GM12878 (cell line): Measurements from ENCODE around the gene SLC49A4. TPM values are rescaled to one million over a fixed set of nuclear protein-coding genes. Genes with fewer than 3 reads are reported as not detected.
A peak's percentile ranks its signal among the peaks of the same experiment; 100 is the strongest.

ENCODE experiments used
- ATAC-seq: fragments of 200-7000 bp; cut with Tn5 transposase; 3 replicates; pipeline ENCODE4 v1.9.1; 2020; ENCODE audit warnings: mild to moderate bottlenecking, moderate library complexity
- BruUV-seq: library from RNA; stranded (reverse); fragments of 400-500 nt; replicated peaks from 2 replicates; lab custom pipeline; 2021; lab: Mats Ljungman, UMichigan
- CTCF ChIA-PET: fragments of 300-600 bp; sonication (Branson Sonifier 250); formaldehyde crosslinking; extraction: SDS; loops from one replicate; lab custom pipeline; 2021; ENCODE audit warnings: inconsistent platforms; lab: Yijun Ruan, JAX
- POLR2A ChIA-PET: fragments of 350-600 bp; formaldehyde crosslinking; extraction: SDS; loops from one replicate; lab custom pipeline; 2021; ENCODE audit warnings: inconsistent platforms; lab: Charles Lee
- RAD21 ChIA-PET: fragments of 300-600 bp; sonication (Branson Sonifier 250); formaldehyde crosslinking; loops from one replicate; lab custom pipeline; 2023; ENCODE audit warnings: antibody characterized with exemption; ENCODE audit not compliant: unreplicated experiment; lab: Charles Lee
- SMC1A ChIA-PET: fragments of 300-600 bp; sonication (Branson Sonifier 250); formaldehyde crosslinking; loops from one replicate; lab custom pipeline; 2023; ENCODE audit not compliant: unreplicated experiment, uncharacterized antibody; lab: Charles Lee
- DNase-seq: peaks from one replicate; pipeline ENCODE4 v3.0.0-alpha.2; 2011; ENCODE audit warnings: low read depth, low spot score
- FAIRE-seq: peaks from 3 replicates; lab custom pipeline; 2011; peaks lifted over from hg19 to GRCh38; lab: Jason Lieb, UNC
- H2AFZ ChIP-seq: 2 replicates; pipeline ENCODE4 v1.6.0; 2011; ENCODE audit warnings: low read depth, low read length, control low read depth; ENCODE audit not compliant: control insufficient read depth
- H3K27ac ChIP-seq: 2 replicates; pipeline ENCODE4 v1.5.1; 2011; ENCODE audit warnings: control low read depth; ENCODE audit not compliant: control insufficient read depth, insufficient read depth
- H3K27me3 ChIP-seq, 2 experiments: replicated peaks in 1 of 2; 2 replicates each; pipeline versions ENCODE4 v1.6.0 to v1.6.1; 2011; ENCODE audit warnings: low read length in 1 of 2; ENCODE audit not compliant: control insufficient read depth in 2 of 2, insufficient read depth in 2 of 2
- H3K36me3 ChIP-seq, 2 experiments: 2 replicates each; pipeline ENCODE4 v1.5.1; 2011; ENCODE audit warnings: low read length in 1 of 2; ENCODE audit not compliant: control insufficient read depth in 2 of 2, insufficient read depth in 2 of 2
- H3K4me1 ChIP-seq: 2 replicates; pipeline ENCODE4 v1.6.1; 2011; ENCODE audit warnings: mild to moderate bottlenecking, low read length, moderate library complexity, mixed read lengths; ENCODE audit not compliant: control insufficient read depth, insufficient read depth
- H3K4me2 ChIP-seq: 2 replicates; pipeline ENCODE4 v1.6.0; 2011; ENCODE audit warnings: control low read depth; ENCODE audit not compliant: control insufficient read depth, insufficient read depth
- H3K4me3 ChIP-seq: fragments of 200-600 bp; sonication (generic); 2 replicates; pipeline ENCODE4 v1.5.1; 2016
- H3K79me2 ChIP-seq: 2 replicates; pipeline ENCODE4 v1.6.0; 2011; ENCODE audit warnings: low read length; ENCODE audit not compliant: control insufficient read depth, insufficient read depth
- H3K9ac ChIP-seq: 2 replicates; pipeline ENCODE4 v1.8.0; 2011; ENCODE audit warnings: low read length, control low read depth, mixed read lengths; ENCODE audit not compliant: control insufficient read depth, insufficient read depth
- H3K9me3 ChIP-seq: replicated peaks from 3 replicates; pipeline ENCODE4 v1.5.1; 2011; ENCODE audit warnings: mild to moderate bottlenecking, low read length; ENCODE audit not compliant: control insufficient read depth, insufficient read depth
- H4K20me1 ChIP-seq: 2 replicates; pipeline ENCODE4 v1.6.0; 2011; ENCODE audit not compliant: control insufficient read depth, insufficient read depth
- CTCF ChIP-seq, 3 experiments: IDR thresholded peaks in 2 of 3; conservative IDR thresholded peaks in 1 of 3; 2 replicates each; pipeline ENCODE4 v1.5.1; 2011; ENCODE audit warnings: low read depth in 3 of 3, low read length in 3 of 3, mild to moderate bottlenecking in 3 of 3, control low read depth in 2 of 3, moderate library complexity in 2 of 3, inconsistent platforms in 1 of 3, mixed read lengths in 1 of 3; ENCODE audit not compliant: control insufficient read depth in 2 of 3, insufficient read depth in 1 of 3; ENCODE audit errors: extremely low read depth in 1 of 3
- NFXL1 ChIP-seq: fragments of 450-650 bp; IDR thresholded peaks from 2 replicates; pipeline ENCODE4 v1.6.1; 2017; ENCODE audit warnings: antibody characterized with exemption, mild to moderate bottlenecking, borderline replicate concordance
- RAD21 ChIP-seq: IDR thresholded peaks from 2 replicates; pipeline ENCODE4 v1.6.1; 2011; ENCODE audit warnings: mild to moderate bottlenecking, low read depth, low read length, moderate library complexity; ENCODE audit not compliant: insufficient read depth
- RELA ChIP-seq: fragments of 450-650 bp; IDR thresholded peaks from 2 replicates; pipeline ENCODE4 v1.8.0; 2014; ENCODE audit warnings: borderline replicate concordance; ENCODE audit not compliant: partially characterized antibody
- SMC3 ChIP-seq: IDR thresholded peaks from 2 replicates; pipeline ENCODE4 v1.6.1; 2011; ENCODE audit warnings: low read length, improper control_type of control experiment, borderline replicate concordance
- WGBS: methylation state at CpG from one replicate; pipeline ENCODE4 v1.1.6; 2016; ENCODE audit warnings: low lambda C conversion rate; ENCODE audit not compliant: insufficient replicate concordance, insufficient coverage; ENCODE audit errors: missing lambda C conversion rate; 5-methylcytosine and 5-hydroxymethylcytosine counted together
- in situ Hi-C: fragments of 300-500 bp; cut with MboI; formaldehyde crosslinking; loops from 9 replicates; pipeline ENCODE4 v1.14.3; 2018; ENCODE audit warnings: mixed read lengths
- intact Hi-C: fragments of 100-400 bp; cut with micrococcal nuclease; formaldehyde crosslinking; loops from one replicate; pipeline ENCODE4 v1.14.2; 2022; ENCODE audit not compliant: unreplicated experiment
- polyA plus RNA-seq, 11 experiments: library from polyadenylated mRNA; depleted of rRNA in 4 of 11; unstranded in 6 of 11; stranded (reverse) in 5 of 11; fragments of >200 nt; fragmentation: Nextera tagmentation in 4 of 11; fragmentation: Illumina TruSeq in 1 of 11; extraction: Ambion mirVana in 4 of 11; extraction: Trizol in 1 of 11; gene quantifications; 1 replicate in 1 of 11; 2 replicates in 10 of 11; pipeline versions ENCODE4 v1.2.1 to v1.2.3, GENCODE V29; 2011 to 2016; ENCODE audit warnings: inconsistent platforms in 2 of 11, missing spikeins in 2 of 11, low read depth in 1 of 11
- total RNA-seq, 4 experiments: library from RNA; depleted of rRNA in 3 of 4; stranded (reverse); fragments of >200 nt in 3 of 4; fragmentation: Illumina TruSeq in 1 of 4; extraction: Trizol in 1 of 4; gene quantifications; 2 replicates each; pipeline versions ENCODE4 v1.2.1 to v1.2.3, GENCODE V29; 2013 to 2021

The SLC49A4 gene
- total and polyA plus RNA-seq, 10 of the 15 experiments (the other 5 are each of a cell fraction or from before 2014, with no cell fraction given), result 0.48 to 2.2 (median 1.4) TPM

DNA sequence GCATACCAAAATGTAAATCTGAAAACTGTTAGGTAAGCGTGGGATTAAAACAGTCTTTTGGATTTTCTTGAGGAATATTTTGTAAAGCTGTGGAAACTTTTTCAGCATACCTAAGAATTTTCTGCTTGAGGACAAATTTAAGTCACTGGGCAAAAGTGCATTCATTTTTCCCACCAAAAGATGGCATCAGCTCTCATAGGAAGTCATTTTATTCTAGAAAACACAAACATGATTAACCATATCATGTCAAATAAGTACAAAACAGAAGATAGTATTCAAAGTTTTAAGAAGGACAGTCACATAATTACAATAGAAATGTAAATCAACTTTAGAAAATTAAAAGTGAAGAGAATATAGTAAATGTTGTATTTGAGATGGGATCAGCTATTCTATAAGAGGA, 63.5 kb downstream of the SLC49A4 start:
- no peaks in the 10 kb centered on the region for H3K27me3 ChIP-seq
- no peaks in the 10 kb centered on the region for H3K4me1 ChIP-seq
- BruUV-seq, result no TSS peak
- DNase-seq, result no peak
- ChIA-PET POLR2A (interaction anchor here (0.6 kb wide), 1 partner anchor 27 kb away, joined by 3 read pairs; no protein-coding TSS in a partner anchor), SMC1A (interaction anchor here (1.0 kb wide), 1 partner anchor 157 kb away, joined by 3 read pairs; no protein-coding TSS in a partner anchor), CTCF (interaction anchor here (0.8 to 1.1 kb wide), 2 partner anchors 113 to 174 kb away, joined by 3 to 4 read pairs; no protein-coding TSS in a partner anchor), RAD21 (no interaction called here)
- no peak for ATAC-seq
- H3K9me3 ChIP-seq, result no peaks in the 10 kb centered on the region
- no peak overlapping the region for H3K4me2 ChIP-seq
- H2AFZ ChIP-seq, result no peak overlapping the region
- no peak for FAIRE-seq
- no peak overlapping the region for H3K4me3 ChIP-seq
- TF ChIP-seq NFXL1 (no peak), RAD21 (peak; percentile 31; the same call in 1 of the 2 replicates), RELA (no peak), CTCF (IDR thresholded peaks at IDR 0.05 in 2 of 3, conservative IDR thresholded peaks at IDR 0.05 in 1 of 3; ENCODE audit: control insufficient read depth in 2 of 3, extremely low read depth in 1 of 3, insufficient read depth in 1 of 3, low read depth in 3 of 3, low read length in 3 of 3) (peak in 1 of 3 experiments; percentile 25; a peak in 3 of 6 replicates), SMC3 (peak; percentile 33; the same call in 1 of the 2 replicates)
- H4K20me1 ChIP-seq, result no peaks in the 10 kb centered on the region
- intact Hi-C loops (no loop called here), in situ Hi-C loops (no loop called here)
- no peak overlapping the region for H3K27ac ChIP-seq
- no peaks in the 10 kb centered on the region for H3K36me3 ChIP-seq
- no peaks in the 10 kb centered on the region for H3K79me2 ChIP-seq
- 41% methylated on average over 1 of the region's 1 CpG for WGBS
- H3K9ac ChIP-seq, result no peak overlapping the region
